Lower lobe of right lung (tissue), 2 donors: ENCODE results near the gene B3GAT3. TPM values are rescaled to one million over a fixed set of nuclear protein-coding genes. Genes with fewer than 3 reads are reported as not detected.

Source experiments
- ATAC-seq, 2 donors: fragments of 200-7000 bp; cut with Tn5 transposase; one replicate each; pipeline ENCODE4 v1.9.1; 2020 to 2022; ENCODE audit warnings: mild to moderate bottlenecking in 2 of 2, moderate library complexity in 2 of 2
- DNase-seq: peaks from one replicate; pipeline ENCODE4 v3.0.0-alpha.2; 2020
- H3K27ac ChIP-seq: fragments of 200-600 bp; one replicate; pipeline ENCODE4 v1.8.0; 2022
- H3K27me3 ChIP-seq: fragments of 200-600 bp; one replicate; pipeline ENCODE4 v1.8.0; 2022; ENCODE audit warnings: low read depth
- H3K36me3 ChIP-seq: fragments of 200-600 bp; one replicate; pipeline ENCODE4 v1.8.0; 2022; ENCODE audit warnings: mild to moderate bottlenecking
- H3K4me1 ChIP-seq: fragments of 200-600 bp; one replicate; pipeline ENCODE4 v1.8.0; 2022
- H3K4me3 ChIP-seq: fragments of 200-600 bp; one replicate; pipeline ENCODE4 v1.8.0; 2022; ENCODE audit warnings: mild to moderate bottlenecking
- H3K9me3 ChIP-seq: fragments of 200-600 bp; one replicate; pipeline ENCODE4 v1.8.0; 2022
- intact Hi-C: fragments of 100-400 bp; cut with DNase I; formaldehyde crosslinking; loops from one replicate; pipeline ENCODE4 v1.11.0; 2022
- total RNA-seq: library from RNA; stranded (reverse); fragmentation: NEBNext Ultra II Directional; extraction: Animal tissue kit (Norgen Biotek cat#: 25700); gene quantifications from one replicate; pipeline ENCODE4 v1.2.1, GENCODE V29; 2021
- TF ChIP-seq, protein P1 (sequence below): fragments of 200-600 bp; IDR thresholded peaks from one replicate; pipeline ENCODE4 v1.8.0; 2022; ENCODE audit warnings: antibody characterized with exemption, mild to moderate bottlenecking
- donor health status: DM: no; HTN: yes; CAD: no; lungs with severe emphysema.

B3GAT3 gene
- total RNA-seq, 1 donor from 2014 or later, result 32.6 TPM

DNA sequence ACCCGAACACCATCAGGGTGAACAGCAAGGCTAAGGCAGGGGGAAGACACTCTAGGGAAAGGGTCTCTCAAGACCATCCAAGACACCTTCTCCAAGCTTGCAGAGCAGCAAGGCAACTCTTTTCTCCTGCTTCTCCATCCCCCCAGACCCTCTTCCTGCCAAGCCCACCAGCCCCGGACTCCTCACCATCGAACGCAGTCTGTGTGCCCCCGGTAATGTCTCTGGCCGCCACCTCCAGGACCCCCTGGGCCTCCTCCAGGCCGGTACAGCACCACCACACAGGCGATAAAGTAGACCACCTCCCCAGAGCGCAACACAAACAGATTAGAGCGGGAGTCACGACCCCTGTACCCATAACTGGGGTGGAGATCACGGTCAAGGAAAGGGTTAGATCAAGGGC lies 13.0 kb downstream of the B3GAT3 start:
- no peak for ATAC-seq
- H3K4me1 ChIP-seq, result peaks cover 26% of the 10 kb centered on the region
- no peak overlapping the region for H3K27ac ChIP-seq
- TF ChIP-seq, protein P1, sequence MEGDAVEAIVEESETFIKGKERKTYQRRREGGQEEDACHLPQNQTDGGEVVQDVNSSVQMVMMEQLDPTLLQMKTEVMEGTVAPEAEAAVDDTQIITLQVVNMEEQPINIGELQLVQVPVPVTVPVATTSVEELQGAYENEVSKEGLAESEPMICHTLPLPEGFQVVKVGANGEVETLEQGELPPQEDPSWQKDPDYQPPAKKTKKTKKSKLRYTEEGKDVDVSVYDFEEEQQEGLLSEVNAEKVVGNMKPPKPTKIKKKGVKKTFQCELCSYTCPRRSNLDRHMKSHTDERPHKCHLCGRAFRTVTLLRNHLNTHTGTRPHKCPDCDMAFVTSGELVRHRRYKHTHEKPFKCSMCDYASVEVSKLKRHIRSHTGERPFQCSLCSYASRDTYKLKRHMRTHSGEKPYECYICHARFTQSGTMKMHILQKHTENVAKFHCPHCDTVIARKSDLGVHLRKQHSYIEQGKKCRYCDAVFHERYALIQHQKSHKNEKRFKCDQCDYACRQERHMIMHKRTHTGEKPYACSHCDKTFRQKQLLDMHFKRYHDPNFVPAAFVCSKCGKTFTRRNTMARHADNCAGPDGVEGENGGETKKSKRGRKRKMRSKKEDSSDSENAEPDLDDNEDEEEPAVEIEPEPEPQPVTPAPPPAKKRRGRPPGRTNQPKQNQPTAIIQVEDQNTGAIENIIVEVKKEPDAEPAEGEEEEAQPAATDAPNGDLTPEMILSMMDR, result no peak
- no peak overlapping the region for H3K4me3 ChIP-seq
- DNase-seq, result no peak
- no peaks in the 10 kb centered on the region for H3K27me3 ChIP-seq
- intact Hi-C loops, result no loop called here
- H3K9me3 ChIP-seq, result no peaks in the 10 kb centered on the region
- H3K36me3 ChIP-seq, result peaks cover 65% of the 10 kb centered on the region

DNA sequence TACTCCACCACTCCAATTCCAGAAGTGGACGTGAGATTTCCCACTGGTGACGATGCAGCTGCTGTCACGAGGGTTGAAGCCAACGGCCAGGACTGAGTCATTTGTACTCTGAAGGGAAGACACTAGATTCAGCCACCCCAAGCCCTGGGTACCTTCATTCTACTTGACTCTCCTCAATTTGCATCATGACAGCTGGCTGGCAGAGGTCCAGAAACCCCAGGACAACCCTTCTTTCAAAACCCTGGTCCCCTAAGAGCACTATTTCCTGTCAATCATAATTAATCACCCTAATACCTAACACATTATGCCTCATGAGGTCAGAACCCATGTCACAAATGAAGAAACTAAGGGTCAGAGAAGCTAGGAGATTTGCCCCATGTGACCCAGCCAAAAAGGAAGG lies 14.1 kb downstream of the B3GAT3 start:
- Histone ChIP-seq H3K9me3 (no peaks in the 10 kb centered on the region), H3K4me3 (no peak overlapping the region), H3K27ac (no peak overlapping the region), H3K4me1 (peaks cover 26% of the 10 kb centered on the region), H3K36me3 (peaks cover 73% of the 10 kb centered on the region), H3K27me3 (no peaks in the 10 kb centered on the region)
- TF ChIP-seq, protein P1, result no peak
- no peak for ATAC-seq
- intact Hi-C loops, result no loop called here
- DNase-seq, result no peak

DNA sequence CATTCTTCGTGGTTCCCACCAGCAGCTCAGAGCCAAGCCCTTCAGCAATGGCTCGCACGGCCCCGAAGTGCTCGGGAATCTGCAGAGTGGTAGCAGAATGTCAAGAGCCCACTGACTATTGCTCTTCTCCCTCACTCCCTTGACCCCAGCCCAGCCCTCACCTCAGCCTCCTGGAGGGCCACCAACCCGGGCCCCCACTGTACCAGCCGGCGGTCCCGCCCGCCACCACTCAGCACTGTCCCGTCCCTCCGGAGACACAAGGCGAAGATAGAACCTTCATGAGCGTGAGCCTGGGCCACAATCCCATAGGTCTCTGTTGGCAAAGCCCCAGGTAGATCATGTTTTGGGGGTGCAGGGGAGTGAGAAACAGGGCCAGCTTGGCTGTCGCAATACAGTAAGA lies 15.9 kb downstream of the B3GAT3 start:
- Histone ChIP-seq H3K27ac (no peak overlapping the region), H3K9me3 (no peaks in the 10 kb centered on the region), H3K4me3 (no peak overlapping the region), H3K36me3 (peaks cover 73% of the 10 kb centered on the region), H3K4me1 (peaks cover 20% of the 10 kb centered on the region), H3K27me3 (no peaks in the 10 kb centered on the region)
- TF ChIP-seq, protein P1, result no peak
- no peak for DNase-seq
- ATAC-seq, result no peak
- intact Hi-C loops, result no loop called here

DNA sequence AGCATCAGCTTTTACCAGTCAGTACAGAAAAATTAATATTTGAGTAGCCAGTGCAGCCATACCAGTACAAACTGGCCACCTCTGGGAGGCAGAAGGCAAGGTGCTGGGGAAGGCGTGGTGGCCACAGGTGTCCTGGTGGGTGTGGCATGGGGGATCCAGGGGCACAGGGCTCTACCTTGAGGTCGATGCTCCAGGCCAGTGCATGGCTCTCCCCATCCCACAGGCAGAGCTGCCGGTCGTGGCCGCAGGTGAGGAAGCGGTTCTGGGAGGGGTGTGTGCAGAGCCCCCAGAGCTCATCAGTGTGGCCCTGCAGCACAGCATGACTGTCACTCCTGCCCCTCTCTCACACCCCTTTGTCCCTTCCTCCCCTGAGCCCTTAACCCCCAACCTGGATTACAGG lies 16.3 kb downstream of the B3GAT3 start:
- TF ChIP-seq, protein P1, result no peak
- H3K4me3 ChIP-seq, result no peak overlapping the region
- H3K27me3 ChIP-seq, result no peaks in the 10 kb centered on the region
- no peak overlapping the region for H3K27ac ChIP-seq
- DNase-seq (no peak), ATAC-seq (no peak)
- H3K36me3 ChIP-seq, result peaks cover 71% of the 10 kb centered on the region
- peaks cover 19% of the 10 kb centered on the region for H3K4me1 ChIP-seq
- intact Hi-C loops, result no loop called here
- H3K9me3 ChIP-seq, result no peaks in the 10 kb centered on the region

DNA sequence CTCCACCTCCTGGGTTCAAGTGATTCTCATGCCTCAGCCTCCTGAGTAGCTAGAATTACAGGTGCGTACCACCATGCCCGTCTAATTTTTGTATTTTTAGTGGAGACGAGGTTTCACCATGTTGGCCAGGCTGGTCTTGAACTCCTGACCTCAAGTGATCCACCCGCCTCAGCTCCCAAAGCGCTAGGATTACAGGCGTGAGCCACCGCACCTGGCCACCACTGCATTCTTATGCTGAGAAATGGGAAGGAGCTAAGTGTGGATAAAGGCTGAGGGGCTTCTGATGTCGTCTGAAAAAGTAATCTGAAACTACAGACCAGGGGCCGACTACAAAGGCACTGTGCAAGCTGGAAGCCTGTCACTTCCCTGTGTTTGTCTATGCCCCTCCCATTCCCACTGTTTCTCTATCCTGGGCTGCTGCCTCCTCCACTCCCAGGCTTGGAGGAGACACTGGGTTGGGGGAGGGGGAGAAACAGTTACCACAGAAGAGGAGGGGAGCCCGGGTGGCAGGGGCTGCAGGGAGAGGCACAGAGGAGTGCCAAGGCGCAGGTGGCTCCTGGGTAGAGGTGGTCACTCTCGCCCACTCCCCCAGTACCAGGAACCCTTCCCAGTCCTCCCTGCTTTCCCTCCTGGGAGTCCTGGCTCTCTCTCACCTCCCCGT lies 17.2 kb downstream of the B3GAT3 start:
- intact Hi-C loops, result no loop called here
- Histone ChIP-seq H3K9me3 (no peaks in the 10 kb centered on the region), H3K4me1 (peaks cover 24% of the 10 kb centered on the region), H3K27ac (no peak overlapping the region), H3K27me3 (no peaks in the 10 kb centered on the region), H3K4me3 (no peak overlapping the region), H3K36me3 (peaks cover 63% of the 10 kb centered on the region)
- TF ChIP-seq, protein P1, result no peak
- DNase-seq (no peak), ATAC-seq (no peak)
